H4 (cell line): ENCODE results near the gene HTR1D. TPM values are rescaled to one million over a fixed set of nuclear protein-coding genes. Genes with fewer than 3 reads are reported as not detected.
"Not testable (repeated sequence)": the region's sequence is repeated elsewhere in the genome, so short reads cannot be mapped to it uniquely, and the experiment has no call there.

ENCODE experiments used
- DNase-seq: peaks from one replicate; pipeline ENCODE4 v3.0.0-alpha.2; 2015; ENCODE audit warnings: low spot score
- total RNA-seq: library from RNA; depleted of rRNA; stranded (reverse); fragments of >200 nt; shearing (Covaris generic); gene quantifications from 2 replicates; pipeline ENCODE4 v1.2.3, GENCODE V29; 2014

HTR1D gene
- total RNA-seq, 1 experiment from 2014 or later = not detected

- no peak for DNase-seq
These were observed 406 bp downstream of the HTR1D start for GRCh38 chr1:23216771-23217420.

- DNase-seq = no peak
These were observed 1.4 kb downstream of the HTR1D start for GRCh38 chr1:23215751-23216449.

GRCh38 chr1:23215291-23215690 lies 2.0 kb downstream of the HTR1D start:
- DNase-seq = no peak

- DNase-seq = no peak
These were observed 2.7 kb downstream of the HTR1D start for GRCh38 chr1:23214640-23215039.

- no peak for DNase-seq
These were observed 5.3 kb downstream of the HTR1D start for GRCh38 chr1:23211955-23212354.

- DNase-seq = no peak
These were observed 6.3 kb downstream of the HTR1D start for GRCh38 chr1:23210963-23211362.

GRCh38 chr1:23210351-23210785 lies 6.9 kb downstream of the HTR1D start:
- DNase-seq = peak; percentile 43

- DNase-seq = no peak
These were observed 7.5 kb downstream of the HTR1D start for GRCh38 chr1:23209770-23210169.

- no peak for DNase-seq
These were observed 8.8 kb downstream of the HTR1D start for GRCh38 chr1:23208527-23208926.

- DNase-seq = not testable (repeated sequence)
These were observed 9.6 kb downstream of the HTR1D start for GRCh38 chr1:23207733-23208132.

- peak; percentile 28 for DNase-seq
These were observed 15.0 kb downstream of the HTR1D start for GRCh38 chr1:23202263-23202749.

GRCh38 chr1:23200883-23201282 lies 16.4 kb downstream of the HTR1D start:
- no peak for DNase-seq

- peak; percentile 92 for DNase-seq
These were observed 18.9 kb downstream of the HTR1D start for GRCh38 chr1:23198373-23198772.

GRCh38 chr1:23196627-23197328 lies 20.5 kb downstream of the HTR1D start:
- peak; percentile 99 for DNase-seq

- peak; percentile 72 for DNase-seq
These were observed 22.9 kb downstream of the HTR1D start for GRCh38 chr1:23194119-23194984.

- no peak for DNase-seq
These were observed 23.7 kb downstream of the HTR1D start for GRCh38 chr1:23193391-23194118.

GRCh38 chr1:23191199-23191598 lies 26.1 kb downstream of the HTR1D start:
- DNase-seq = no peak

- peak; percentile 86 for DNase-seq
These were observed 28.3 kb downstream of the HTR1D start for GRCh38 chr1:23188936-23189452.

GRCh38 chr1:23188434-23188884 lies 28.8 kb downstream of the HTR1D start:
- no peak for DNase-seq

- no peak for DNase-seq
These were observed 29.7 kb downstream of the HTR1D start for GRCh38 chr1:23187637-23188036.

GRCh38 chr1:23185381-23185780 lies 31.9 kb downstream of the HTR1D start:
- DNase-seq = no peak
